ENCODE results near the gene MYL3.
A peak's percentile ranks its signal among the peaks of the same experiment; 100 is the strongest.

The MYL3 gene

GRCh38 chr3:46883054-46883829 is 20.0 kb upstream of the MYL3 start:
- DNase-seq (ENCODE audit: low read depth in 2 of 2, low spot score in 1 of 2): no peak

- no peak for DNase-seq (ENCODE audit: low read depth in 2 of 2, low spot score in 1 of 2)
Observed at GRCh38 chr3:46882377-46883053, 19.3 kb upstream of the MYL3 start.

GRCh38 chr3:46881596-46882376 is 18.5 kb upstream of the MYL3 start:
- DNase-seq (ENCODE audit: low read depth in 2 of 2, low spot score in 1 of 2): no peak

- no peak for DNase-seq (ENCODE audit: low read depth in 2 of 2, low spot score in 1 of 2)
Observed at GRCh38 chr3:46880884-46881595, 17.8 kb upstream of the MYL3 start.

- DNase-seq (ENCODE audit: low read depth in 2 of 2, low spot score in 1 of 2): no peak
Observed at GRCh38 chr3:46878781-46879436, 15.7 kb upstream of the MYL3 start.

GRCh38 chr3:46877406-46878125 is 14.3 kb upstream of the MYL3 start, which contains the start of gene PTH1R:
PTH1R (plus strand) TSS chr3:46877721; CDS start chr3:46883560, 5,839 bp downstream.
- no peak for DNase-seq (ENCODE audit: low read depth in 2 of 2, low spot score in 1 of 2)

- no peak for DNase-seq (ENCODE audit: low read depth in 2 of 2, low spot score in 1 of 2)
Observed at GRCh38 chr3:46876313-46877300, 13.4 kb upstream of the MYL3 start.

GRCh38 chr3:46875560-46875959 is 12.3 kb upstream of the MYL3 start:
- DNase-seq (ENCODE audit: low read depth in 2 of 2, low spot score in 1 of 2): no peak

- no peak for DNase-seq (ENCODE audit: low read depth in 2 of 2, low spot score in 1 of 2)
Observed at GRCh38 chr3:46874430-46874829, 11.2 kb upstream of the MYL3 start.

GRCh38 chr3:46873521-46873920 is 10.3 kb upstream of the MYL3 start:
- DNase-seq (ENCODE audit: low read depth in 2 of 2, low spot score in 1 of 2): no peak

GRCh38 chr3:46871222-46871621 is 8.0 kb upstream of the MYL3 start:
- no peak for DNase-seq (ENCODE audit: low read depth in 2 of 2, low spot score in 1 of 2)

GRCh38 chr3:46870651-46871050 is 7.4 kb upstream of the MYL3 start:
- no peak for DNase-seq (ENCODE audit: low read depth in 2 of 2, low spot score in 1 of 2)

- no peak for DNase-seq (ENCODE audit: low read depth in 2 of 2, low spot score in 1 of 2)
Observed at GRCh38 chr3:46869440-46869839, 6.2 kb upstream of the MYL3 start.

GRCh38 chr3:46868948-46869347 is 5.7 kb upstream of the MYL3 start:
- DNase-seq (ENCODE audit: low read depth in 2 of 2, low spot score in 1 of 2): no peak

GRCh38 chr3:46868287-46868686 is 5.0 kb upstream of the MYL3 start:
- no peak for DNase-seq (ENCODE audit: low read depth in 2 of 2, low spot score in 1 of 2)

GRCh38 chr3:46867550-46867898 is 4.3 kb upstream of the MYL3 start:
- no peak for DNase-seq (ENCODE audit: low read depth in 2 of 2, low spot score in 1 of 2)

- peak; percentile 75 to 82 for DNase-seq (ENCODE audit: low read depth in 2 of 2, low spot score in 1 of 2)
Observed at GRCh38 chr3:46866720-46867549, 3.7 kb upstream of the MYL3 start.

GRCh38 chr3:46866032-46866595 is 2.9 kb upstream of the MYL3 start:
- no peak for DNase-seq (ENCODE audit: low read depth in 2 of 2, low spot score in 1 of 2)

Data from stimulated activated CD8-positive, alpha-beta memory T cell treated with anti-CD3 and anti-CD28 coated beads, Interleukin-4, amount 100 ng/mL, for 1 hour (primary cell).